ENCODE data around the gene CD300A.

- TF ChIP-seq POLR2A (IDR thresholded peaks at IDR 0.05; ENCODE audit: low read length) (no peak), GATA1 (IDR thresholded peaks at IDR 0.05; ENCODE audit: low read depth, low read length) (no peak)
Observed at GRCh38 chr17:74437702-74438101, 28.7 kb upstream of the CD300A start.

All from erythroblast (primary cell).